ES-I3 (cell line): ENCODE measurements around the gene MSH5.
A peak's percentile ranks its signal among the peaks of the same experiment; 100 is the strongest.

Experiments
- H3K36me3 ChIP-seq: 2 replicates; pipeline ENCODE4 v1.6.1; 2013; ENCODE audit warnings: mild to moderate bottlenecking, low read length, control low read depth, moderate library complexity; ENCODE audit not compliant: insufficient read depth
- H3K4me1 ChIP-seq: 2 replicates; pipeline ENCODE4 v1.6.1; 2013; ENCODE audit warnings: mild to moderate bottlenecking, control low read depth, low read length; ENCODE audit not compliant: insufficient read depth
- H3K9ac ChIP-seq: 2 replicates; pipeline ENCODE4 v1.6.1; 2013; ENCODE audit warnings: low read depth, mild to moderate bottlenecking, low read length, moderate library complexity
- H3K9me3 ChIP-seq: 2 replicates; pipeline ENCODE4 v1.6.1; 2013; ENCODE audit warnings: mild to moderate bottlenecking, low read length, moderate library complexity; ENCODE audit not compliant: control insufficient read depth, insufficient read depth

The MSH5 gene

GRCh38 chr6:31720196-31720770 lies 19.5 kb upstream of the MSH5 start:
- Histone ChIP-seq H3K9me3 (no peaks in the 10 kb centered on the region), H3K4me1 (peaks cover 3% of the 10 kb centered on the region; the same call in 1 of the 2 replicates), H3K36me3 (no peaks in the 10 kb centered on the region), H3K9ac (no peak overlapping the region)

- no peaks in the 10 kb centered on the region for H3K9me3 ChIP-seq
- no peaks in the 10 kb centered on the region for H3K36me3 ChIP-seq
- peaks cover 3% of the 10 kb centered on the region; the same call in 1 of the 2 replicates for H3K4me1 ChIP-seq
- no peak within 1 kb of the TSS for H3K9ac ChIP-seq
These were observed 18.3 kb upstream of the MSH5 start, which contains the start of gene LY6G6C for GRCh38 chr6:31721351-31722020. LY6G6C (minus strand) TSS chr6:31721746; CDS start chr6:31721679, 67 bp downstream.

GRCh38 chr6:31722173-31722572 lies 17.6 kb upstream of the MSH5 start:
- no peak overlapping the region for H3K9ac ChIP-seq
- no peaks in the 10 kb centered on the region for H3K36me3 ChIP-seq
- H3K4me1 ChIP-seq, result peaks cover 3% of the 10 kb centered on the region; the same call in 1 of the 2 replicates
- H3K9me3 ChIP-seq, result no peaks in the 10 kb centered on the region

- H3K36me3 ChIP-seq, result no peaks in the 10 kb centered on the region
- 0 out of 2 replicates have a peak, but pooled peaks cover 3% of the 10 kb centered on the region for H3K4me1 ChIP-seq
- H3K9me3 ChIP-seq, result no peaks in the 10 kb centered on the region
- H3K9ac ChIP-seq, result no peak within 1 kb of the TSS
These were observed 16.4 kb upstream of the MSH5 start, which contains the start of gene MPIG6B for GRCh38 chr6:31723245-31723979. MPIG6B (plus strand) TSS chr6:31723373; CDS start chr6:31723384, 11 bp downstream.

GRCh38 chr6:31723980-31724691 lies 15.7 kb upstream of the MSH5 start:
- Histone ChIP-seq H3K9me3 (no peaks in the 10 kb centered on the region), H3K36me3 (no peaks in the 10 kb centered on the region), H3K9ac (no peak overlapping the region), H3K4me1 (no peaks in the 10 kb centered on the region)

GRCh38 chr6:31725502-31726350 lies 14.1 kb upstream of the MSH5 start:
- no peaks in the 10 kb centered on the region for H3K9me3 ChIP-seq
- no peaks in the 10 kb centered on the region; the same call in 1 of the 2 replicates for H3K4me1 ChIP-seq
- no peak overlapping the region for H3K9ac ChIP-seq
- no peaks in the 10 kb centered on the region for H3K36me3 ChIP-seq

- peaks cover 8% of the 10 kb centered on the region for H3K36me3 ChIP-seq
- no peaks in the 10 kb centered on the region; the same call in 1 of the 2 replicates for H3K4me1 ChIP-seq
- no peak overlapping the region for H3K9ac ChIP-seq
- no peaks in the 10 kb centered on the region for H3K9me3 ChIP-seq
These were observed 12.6 kb upstream of the MSH5 start for GRCh38 chr6:31727034-31727716.

GRCh38 chr6:31727717-31728671 lies 11.8 kb upstream of the MSH5 start:
- Histone ChIP-seq H3K36me3 (peaks cover 10% of the 10 kb centered on the region), H3K9me3 (no peaks in the 10 kb centered on the region), H3K9ac (peak overlapping the region; percentile 85), H3K4me1 (no peaks in the 10 kb centered on the region; the same call in 1 of the 2 replicates)

- peaks cover 19% of the 10 kb centered on the region for H3K36me3 ChIP-seq
- H3K9ac ChIP-seq, result peak within 1 kb of the TSS; percentile 85
- H3K9me3 ChIP-seq, result no peaks in the 10 kb centered on the region
- H3K4me1 ChIP-seq, result peaks cover 2% of the 10 kb centered on the region
These were observed 10.9 kb upstream of the MSH5 start, which contains the start of gene DDAH2 for GRCh38 chr6:31728767-31729514. DDAH2 (minus strand) TSS chr6:31729299; CDS start chr6:31729161, 138 bp downstream.

GRCh38 chr6:31729515-31729978 lies 10.3 kb upstream of the MSH5 start:
- Histone ChIP-seq H3K36me3 (peaks cover 21% of the 10 kb centered on the region), H3K9me3 (no peaks in the 10 kb centered on the region), H3K9ac (peak overlapping the region; percentile 85), H3K4me1 (peaks cover 8% of the 10 kb centered on the region)

GRCh38 chr6:31729979-31730630 lies 9.7 kb upstream of the MSH5 start:
- peak overlapping the region; percentile 85 for H3K9ac ChIP-seq
- peaks cover 21% of the 10 kb centered on the region for H3K36me3 ChIP-seq
- no peaks in the 10 kb centered on the region for H3K9me3 ChIP-seq
- peaks cover 8% of the 10 kb centered on the region for H3K4me1 ChIP-seq
